Mesothelial cell of epicardium (in vitro differentiated cells): ENCODE results near the gene MXRA7. TPM values are rescaled to one million over a fixed set of nuclear protein-coding genes. Genes with fewer than 3 reads are reported as not detected.
"Not testable (repeated sequence)": the region's sequence is repeated elsewhere in the genome, so short reads cannot be mapped to it uniquely, and the experiment has no call there.

Experiments
- DNase-seq, 2 experiments: peaks; one replicate each; pipeline ENCODE4 v3.0.0; 2021; ENCODE audit warnings: low spot score in 2 of 2; ENCODE audit not compliant: unreplicated experiment in 2 of 2
- H3K27ac Mint-ChIP-seq: 2 replicates; pipeline ENCODE4 v1.8.0; 2021; ENCODE audit warnings: mixed read lengths
- H3K27me3 Mint-ChIP-seq: 2 replicates; pipeline ENCODE4 v1.8.0; 2021; ENCODE audit warnings: low read depth, mixed read lengths
- H3K36me3 Mint-ChIP-seq: 2 replicates; pipeline ENCODE4 v1.8.0; 2021; ENCODE audit warnings: mixed read lengths
- H3K4me1 Mint-ChIP-seq: 2 replicates; pipeline ENCODE4 v1.8.0; 2021; ENCODE audit warnings: mixed read lengths
- H3K4me3 Mint-ChIP-seq: 2 replicates; pipeline ENCODE4 v1.8.0; 2021; ENCODE audit warnings: mild to moderate bottlenecking, moderate library complexity, mixed read lengths
- H3K9me3 Mint-ChIP-seq: 2 replicates; pipeline ENCODE4 v1.8.0; 2021; ENCODE audit warnings: mixed read lengths
- total RNA-seq: library from RNA; stranded (reverse); gene quantifications from 3 replicates; pipeline ENCODE4 v1.2.1, GENCODE V29; 2021
- TF ChIP-seq, protein P1 (sequence below): fragments of 200-600 bp; sonication (generic); IDR thresholded peaks from one replicate; pipeline ENCODE4 v1.5.0; 2021; ENCODE audit warnings: antibody characterized with exemption; ENCODE audit not compliant: unreplicated experiment

Gene MXRA7
- total RNA-seq, 1 donor from 2014 or later: 53.6 TPM

DNA sequence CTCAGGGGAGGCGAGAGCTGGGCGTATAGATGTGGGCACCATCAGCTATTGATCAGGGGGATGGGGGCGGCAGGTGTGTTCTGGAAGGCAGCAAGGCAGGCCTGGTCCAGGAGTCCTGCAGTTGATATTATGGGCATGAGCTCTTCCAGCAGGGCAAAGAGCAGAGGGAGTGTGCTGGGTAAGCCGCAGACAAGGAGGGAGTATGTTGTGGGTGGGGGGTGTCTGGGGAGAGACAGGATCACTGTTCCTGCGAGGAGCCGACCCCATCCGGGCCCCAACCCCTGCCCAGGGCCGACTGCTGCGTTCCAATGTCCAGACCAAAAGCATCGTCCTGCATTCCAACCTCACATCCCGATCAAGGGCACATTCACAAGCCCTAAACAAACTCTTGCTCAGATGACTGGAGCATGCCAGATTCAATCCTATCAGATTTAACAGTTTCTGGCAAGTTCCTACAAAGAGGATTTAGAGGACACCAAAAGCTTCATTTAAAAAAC, 9.2 kb downstream of the MXRA7 start:
- Mint-ChIP-seq H3K4me3 (peak overlapping the region; percentile 50), H3K9me3 (no peaks in the 10 kb centered on the region), H3K36me3 (no peaks in the 10 kb centered on the region), H3K4me1 (peaks cover 39% of the 10 kb centered on the region), H3K27ac (peak overlapping the region; percentile 80), H3K27me3 (no peaks in the 10 kb centered on the region)
- no peak for DNase-seq
- TF ChIP-seq, protein P1, sequence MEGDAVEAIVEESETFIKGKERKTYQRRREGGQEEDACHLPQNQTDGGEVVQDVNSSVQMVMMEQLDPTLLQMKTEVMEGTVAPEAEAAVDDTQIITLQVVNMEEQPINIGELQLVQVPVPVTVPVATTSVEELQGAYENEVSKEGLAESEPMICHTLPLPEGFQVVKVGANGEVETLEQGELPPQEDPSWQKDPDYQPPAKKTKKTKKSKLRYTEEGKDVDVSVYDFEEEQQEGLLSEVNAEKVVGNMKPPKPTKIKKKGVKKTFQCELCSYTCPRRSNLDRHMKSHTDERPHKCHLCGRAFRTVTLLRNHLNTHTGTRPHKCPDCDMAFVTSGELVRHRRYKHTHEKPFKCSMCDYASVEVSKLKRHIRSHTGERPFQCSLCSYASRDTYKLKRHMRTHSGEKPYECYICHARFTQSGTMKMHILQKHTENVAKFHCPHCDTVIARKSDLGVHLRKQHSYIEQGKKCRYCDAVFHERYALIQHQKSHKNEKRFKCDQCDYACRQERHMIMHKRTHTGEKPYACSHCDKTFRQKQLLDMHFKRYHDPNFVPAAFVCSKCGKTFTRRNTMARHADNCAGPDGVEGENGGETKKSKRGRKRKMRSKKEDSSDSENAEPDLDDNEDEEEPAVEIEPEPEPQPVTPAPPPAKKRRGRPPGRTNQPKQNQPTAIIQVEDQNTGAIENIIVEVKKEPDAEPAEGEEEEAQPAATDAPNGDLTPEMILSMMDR: no peak

DNA sequence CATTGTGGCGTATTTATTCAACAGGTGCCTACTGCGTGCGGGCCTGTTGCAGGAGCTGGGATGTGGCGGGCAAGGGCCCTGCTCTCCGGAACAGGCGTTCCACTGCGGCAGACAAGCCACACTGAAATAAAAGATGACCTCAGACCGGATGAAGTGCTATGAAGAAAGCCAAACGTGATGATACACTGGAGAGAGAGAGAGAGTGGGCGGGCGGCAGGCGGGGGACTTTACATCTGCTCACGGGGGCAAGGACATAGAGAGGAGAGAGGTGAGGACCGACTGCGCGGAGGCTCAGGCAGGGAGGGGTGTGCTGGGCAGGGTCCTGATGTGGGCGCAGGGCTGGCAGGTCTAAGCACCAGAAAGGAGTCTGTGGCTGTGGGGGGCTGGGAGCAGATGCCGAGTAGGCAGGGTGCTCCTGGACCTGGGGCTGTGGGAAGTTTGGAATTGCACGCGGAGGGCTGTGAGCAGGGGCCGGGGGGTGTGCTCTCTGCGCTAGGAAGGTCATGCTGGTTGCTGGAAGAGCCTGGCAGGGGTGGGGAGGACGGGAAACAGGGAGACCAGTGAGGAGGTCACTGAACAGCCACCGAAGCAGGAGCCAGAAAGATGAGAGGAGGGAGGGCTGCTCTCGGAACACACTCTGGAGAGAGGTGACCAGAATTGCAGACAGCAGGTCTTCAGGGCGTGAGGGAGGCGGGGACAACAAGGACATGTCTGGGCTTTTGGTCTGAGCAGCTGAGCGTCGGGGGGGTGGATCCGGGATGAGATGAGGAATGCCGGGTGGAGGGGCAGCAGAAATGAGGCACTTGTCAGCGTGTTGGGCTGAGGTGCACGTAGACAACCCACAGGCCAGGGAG, 9.9 kb downstream of the MXRA7 start:
- no peaks in the 10 kb centered on the region for H3K36me3 Mint-ChIP-seq
- no peaks in the 10 kb centered on the region for H3K9me3 Mint-ChIP-seq
- peak overlapping the region; percentile 80 for H3K27ac Mint-ChIP-seq
- peaks cover 39% of the 10 kb centered on the region for H3K4me1 Mint-ChIP-seq
- H3K27me3 Mint-ChIP-seq: no peaks in the 10 kb centered on the region
- H3K4me3 Mint-ChIP-seq: peak overlapping the region; percentile 50
- TF ChIP-seq, protein P1: no peak
- no peak for DNase-seq

DNA sequence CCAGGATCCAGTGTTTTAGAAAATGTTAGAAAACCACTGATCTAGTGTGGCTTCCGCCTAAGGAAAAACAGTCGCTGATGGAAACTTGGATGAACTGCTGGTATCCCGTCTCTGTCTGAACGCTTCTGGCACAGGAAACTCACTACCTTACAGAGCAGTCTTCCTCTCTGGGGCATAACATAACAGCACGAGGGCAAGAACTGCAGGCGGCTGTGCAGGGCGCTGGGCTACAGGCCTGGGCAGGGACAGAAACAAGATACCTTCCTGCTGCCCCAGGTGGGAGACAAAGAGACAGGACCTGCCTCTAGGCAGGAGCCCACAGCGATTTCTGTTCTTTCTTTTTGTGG, 10.5 kb downstream of the MXRA7 start:
- Mint-ChIP-seq H3K4me1 (peaks cover 39% of the 10 kb centered on the region), H3K9me3 (no peaks in the 10 kb centered on the region), H3K27me3 (no peaks in the 10 kb centered on the region), H3K36me3 (peaks cover 2% of the 10 kb centered on the region), H3K27ac (peak overlapping the region; percentile 80), H3K4me3 (peak overlapping the region; percentile 50)
- DNase-seq: no peak
- TF ChIP-seq, protein P1: no peak

DNA sequence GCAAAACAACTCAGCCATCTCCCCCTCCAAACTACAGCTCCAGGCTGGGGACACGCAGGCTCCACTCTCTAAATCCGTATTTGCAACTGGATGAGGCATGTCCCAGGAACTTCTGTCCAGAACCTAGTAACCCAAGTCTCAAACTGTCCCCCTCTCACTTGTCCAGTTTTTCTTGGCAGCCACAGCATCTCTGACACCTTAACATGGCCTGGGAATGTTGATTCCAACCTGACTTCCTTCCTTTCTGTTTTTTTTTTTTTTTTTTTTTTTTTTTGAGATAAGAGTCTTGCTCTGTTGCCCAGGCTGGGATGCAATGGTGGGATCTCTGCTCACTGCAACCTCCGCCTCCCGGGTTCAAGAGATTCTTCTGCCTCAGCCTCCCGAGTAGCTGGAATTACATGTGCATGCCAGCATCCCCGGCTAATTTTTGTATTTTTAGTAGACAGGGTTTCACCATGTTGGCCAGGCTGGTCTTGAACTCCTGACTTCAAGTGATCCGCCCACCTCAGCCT, 12.2 kb downstream of the MXRA7 start:
- H3K27me3 Mint-ChIP-seq, H3K36me3 Mint-ChIP-seq, H3K9me3 Mint-ChIP-seq, H3K4me3 Mint-ChIP-seq, DNase-seq, H3K27ac Mint-ChIP-seq: not testable (repeated sequence)
- peaks cover 35% of the 10 kb centered on the region for H3K4me1 Mint-ChIP-seq

DNA sequence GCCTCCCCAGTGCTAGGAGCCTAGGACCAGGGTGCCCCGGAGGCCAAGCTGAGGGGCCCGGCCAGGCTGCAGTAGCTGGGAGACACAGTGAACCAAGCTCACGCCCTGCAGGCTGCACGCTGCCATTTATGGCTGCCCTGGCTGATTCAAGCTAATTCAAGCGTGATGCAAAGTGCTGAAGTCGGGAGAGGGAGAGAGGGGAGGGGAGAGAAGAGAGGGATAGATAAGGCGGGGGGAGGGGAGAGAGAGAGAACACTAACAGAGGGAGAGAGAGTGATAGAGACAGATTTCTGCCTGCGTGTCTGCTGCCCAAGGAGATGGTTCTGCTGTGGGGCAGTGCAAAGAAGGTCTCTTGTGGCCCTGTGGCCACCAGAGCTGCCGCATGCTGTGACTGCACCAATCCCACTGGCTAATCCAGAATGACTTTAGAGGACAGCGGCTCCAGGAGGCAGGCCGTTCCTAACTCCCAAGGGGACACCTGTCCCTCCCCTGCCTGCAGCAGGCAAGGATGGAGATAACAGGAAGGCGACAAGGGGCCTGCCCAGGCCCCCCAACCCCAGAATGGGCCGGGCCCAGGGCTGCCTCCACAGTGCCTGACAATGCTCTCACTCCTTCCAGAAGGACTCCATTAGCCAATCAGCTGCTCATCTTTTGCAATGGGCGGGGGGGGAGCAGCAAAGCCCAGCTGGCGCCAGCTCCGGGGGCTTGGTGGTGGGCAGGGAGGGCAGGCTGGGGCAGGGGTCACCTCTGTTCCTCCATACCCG, 12.9 kb downstream of the MXRA7 start:
- DNase-seq: no peak
- Mint-ChIP-seq H3K4me3 (no peak overlapping the region), H3K4me1 (peaks cover 33% of the 10 kb centered on the region), H3K9me3 (no peaks in the 10 kb centered on the region), H3K27me3 (no peaks in the 10 kb centered on the region), H3K27ac (peak overlapping the region; percentile 72), H3K36me3 (peaks cover 2% of the 10 kb centered on the region)
- TF ChIP-seq, protein P1: no peak
